Measurements from ENCODE around the gene BIRC3.

GRCh38 chr11:102274628-102275027, 42.7 kb upstream of the BIRC3 start:
- TF ChIP-seq CTCF (IDR thresholded peaks at IDR 0.05) = no peak
- no peak for TF ChIP-seq ZFX (IDR thresholded peaks at IDR 0.05; ENCODE audit: borderline replicate concordance)

Measured in 22Rv1 (cell line).